DND-41 (cell line): ENCODE measurements around the gene TTN.

ENCODE experiments used
- ATAC-seq: fragments of 200-7000 bp; cut with Tn5 transposase; 3 replicates; pipeline ENCODE4 v1.9.1; 2021; ENCODE audit warnings: low read depth; ENCODE audit not compliant: insufficient read depth
- DNase-seq: peaks from one replicate; pipeline ENCODE4 v3.0.0-alpha.2; 2020
- H2AFZ ChIP-seq: 2 replicates; pipeline ENCODE4 v1.6.0; 2012; ENCODE audit warnings: low read depth, low read length
- H3K27ac ChIP-seq: 2 replicates; pipeline ENCODE4 v1.5.1; 2012; ENCODE audit warnings: low read length, inconsistent platforms
- H3K27me3 ChIP-seq: fragments of 200-600 bp; sonication (generic); 2 replicates; pipeline ENCODE4 v1.6.0; 2012; ENCODE audit warnings: low read length, mild to moderate bottlenecking, inconsistent platforms; ENCODE audit not compliant: insufficient read depth, poor library complexity
- H3K36me3 ChIP-seq: 2 replicates; pipeline ENCODE4 v1.5.1; 2012; ENCODE audit warnings: low read length, inconsistent platforms; ENCODE audit not compliant: insufficient read depth
- H3K4me1 ChIP-seq: 2 replicates; pipeline ENCODE4 v1.5.1; 2012; ENCODE audit warnings: mild to moderate bottlenecking, low read length; ENCODE audit not compliant: insufficient read depth
- H3K4me2 ChIP-seq: 2 replicates; pipeline ENCODE4 v1.6.0; 2012; ENCODE audit warnings: mild to moderate bottlenecking, moderate library complexity, low read length, inconsistent platforms; ENCODE audit not compliant: insufficient read depth
- H3K4me3 ChIP-seq, 2 experiments: fragments of 200-600 bp in 1 of 2; shearing (Covaris generic) in 1 of 2; 2 replicates each; pipeline ENCODE4 v1.5.1; 2012 to 2016; ENCODE audit warnings: inconsistent platforms in 2 of 2, low read length in 2 of 2, mild to moderate bottlenecking in 2 of 2, low read depth in 1 of 2, moderate library complexity in 1 of 2
- H3K79me2 ChIP-seq: 2 replicates; pipeline ENCODE4 v1.6.0; 2012; ENCODE audit warnings: low read length, inconsistent platforms; ENCODE audit not compliant: insufficient read depth
- H3K9ac ChIP-seq: 2 replicates; pipeline ENCODE4 v1.6.0; 2012; ENCODE audit warnings: low read depth, mild to moderate bottlenecking, inconsistent platforms, low read length, moderate library complexity
- H3K9me3 ChIP-seq: 2 replicates; pipeline ENCODE4 v1.5.1; 2012; ENCODE audit warnings: low read length, moderate library complexity, mild to moderate bottlenecking, inconsistent platforms; ENCODE audit not compliant: insufficient read depth, severe bottlenecking
- H4K20me1 ChIP-seq: 2 replicates; pipeline ENCODE4 v1.6.0; 2012; ENCODE audit warnings: low read length; ENCODE audit not compliant: insufficient read depth
- CTCF ChIP-seq: IDR thresholded peaks from 2 replicates; pipeline ENCODE4 v1.5.1; 2012; ENCODE audit warnings: borderline replicate concordance, low read length, moderate library complexity, mild to moderate bottlenecking; ENCODE audit not compliant: poor library complexity, severe bottlenecking; ENCODE audit errors: extremely low read depth
- EZH2 ChIP-seq: IDR thresholded peaks from 3 replicates; pipeline ENCODE4 v1.6.1; 2012; ENCODE audit warnings: borderline replicate concordance, low read depth, mild to moderate bottlenecking, moderate library complexity, low read length, inconsistent platforms; ENCODE audit not compliant: severe bottlenecking

TTN gene

GRCh38 chr2:178683877-178684276, 123.3 kb downstream of the TTN start:
- no peaks in the 10 kb centered on the region for H3K36me3 ChIP-seq
- H4K20me1 ChIP-seq: no peaks in the 10 kb centered on the region
- ATAC-seq (no peak), DNase-seq (no peak)
- no peaks in the 10 kb centered on the region for H3K9me3 ChIP-seq
- no peak for TF ChIP-seq EZH2
- TF ChIP-seq CTCF: no peak
- H3K27me3 ChIP-seq: no peaks in the 10 kb centered on the region
- H3K4me2 ChIP-seq: no peak overlapping the region
- H3K79me2 ChIP-seq: no peaks in the 10 kb centered on the region
- no peaks in the 10 kb centered on the region for H3K4me1 ChIP-seq
- H2AFZ ChIP-seq: no peak overlapping the region
- no peak overlapping the region for H3K27ac ChIP-seq
- no peak overlapping the region for H3K9ac ChIP-seq
- no peak overlapping the region for H3K4me3 ChIP-seq

GRCh38 chr2:178681081-178681480, 126.1 kb downstream of the TTN start:
- no peaks in the 10 kb centered on the region for H3K27me3 ChIP-seq
- DNase-seq (no peak), ATAC-seq (no peak)
- H3K9ac ChIP-seq: no peak overlapping the region
- TF ChIP-seq CTCF (no peak), EZH2 (no peak)
- no peaks in the 10 kb centered on the region for H4K20me1 ChIP-seq
- H3K4me1 ChIP-seq: no peaks in the 10 kb centered on the region
- no peak overlapping the region for H3K4me3 ChIP-seq
- no peak overlapping the region for H2AFZ ChIP-seq
- H3K79me2 ChIP-seq: no peaks in the 10 kb centered on the region
- no peak overlapping the region for H3K27ac ChIP-seq
- no peaks in the 10 kb centered on the region for H3K9me3 ChIP-seq
- no peak overlapping the region for H3K4me2 ChIP-seq
- H3K36me3 ChIP-seq: no peaks in the 10 kb centered on the region

- Histone ChIP-seq H3K9me3 (no peaks in the 10 kb centered on the region), H3K27me3 (no peaks in the 10 kb centered on the region), H3K9ac (no peak overlapping the region), H3K4me1 (no peaks in the 10 kb centered on the region), H3K4me2 (no peak overlapping the region), H2AFZ (no peak overlapping the region), H3K79me2 (no peaks in the 10 kb centered on the region), H3K27ac (no peak overlapping the region), H3K4me3 (no peak overlapping the region), H4K20me1 (no peaks in the 10 kb centered on the region), H3K36me3 (no peaks in the 10 kb centered on the region)
- TF ChIP-seq CTCF: no peak
- TF ChIP-seq EZH2: no peak
- ATAC-seq: no peak
- no peak for DNase-seq
Measured at GRCh38 chr2:178679891-178680290, 127.3 kb downstream of the TTN start.

- no peak for DNase-seq
- no peak overlapping the region for H3K9ac ChIP-seq
- H3K36me3 ChIP-seq: no peaks in the 10 kb centered on the region
- H2AFZ ChIP-seq: no peak overlapping the region
- no peaks in the 10 kb centered on the region for H3K27me3 ChIP-seq
- H3K9me3 ChIP-seq: no peaks in the 10 kb centered on the region
- no peaks in the 10 kb centered on the region for H3K79me2 ChIP-seq
- H3K4me3 ChIP-seq: no peak overlapping the region
- no peak overlapping the region for H3K27ac ChIP-seq
- H3K4me2 ChIP-seq: no peak overlapping the region
- no peak for TF ChIP-seq EZH2
- no peak for TF ChIP-seq CTCF
- ATAC-seq: no peak
- H3K4me1 ChIP-seq: no peaks in the 10 kb centered on the region
- no peaks in the 10 kb centered on the region for H4K20me1 ChIP-seq
Measured at GRCh38 chr2:178677599-178677998, 129.6 kb downstream of the TTN start.
